ENCODE results near the gene COL5A1.

COL5A1 gene

DNA sequence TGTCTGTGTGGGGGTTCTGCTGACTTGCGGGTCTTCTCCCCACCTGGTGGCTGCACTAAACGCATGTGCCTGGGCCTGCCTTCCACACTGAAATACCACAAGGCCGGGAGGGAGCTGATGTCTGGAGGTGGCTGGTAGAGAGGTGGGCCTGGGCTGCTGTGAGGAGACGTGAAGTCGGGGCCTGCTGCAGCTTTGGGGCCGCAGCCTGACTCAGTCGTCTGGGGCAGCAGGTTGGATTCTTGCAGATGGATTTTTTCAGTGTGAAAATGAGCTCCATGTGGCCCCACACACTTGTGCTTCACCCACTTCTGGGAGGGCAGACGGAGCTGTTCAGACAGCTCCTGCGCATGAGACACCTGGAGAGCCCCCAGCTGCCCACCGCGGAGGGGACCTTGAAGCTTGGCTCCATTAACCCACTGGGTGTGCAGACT is 29.3 kb downstream of the COL5A1 start:
- TF ChIP-seq, protein P1, sequence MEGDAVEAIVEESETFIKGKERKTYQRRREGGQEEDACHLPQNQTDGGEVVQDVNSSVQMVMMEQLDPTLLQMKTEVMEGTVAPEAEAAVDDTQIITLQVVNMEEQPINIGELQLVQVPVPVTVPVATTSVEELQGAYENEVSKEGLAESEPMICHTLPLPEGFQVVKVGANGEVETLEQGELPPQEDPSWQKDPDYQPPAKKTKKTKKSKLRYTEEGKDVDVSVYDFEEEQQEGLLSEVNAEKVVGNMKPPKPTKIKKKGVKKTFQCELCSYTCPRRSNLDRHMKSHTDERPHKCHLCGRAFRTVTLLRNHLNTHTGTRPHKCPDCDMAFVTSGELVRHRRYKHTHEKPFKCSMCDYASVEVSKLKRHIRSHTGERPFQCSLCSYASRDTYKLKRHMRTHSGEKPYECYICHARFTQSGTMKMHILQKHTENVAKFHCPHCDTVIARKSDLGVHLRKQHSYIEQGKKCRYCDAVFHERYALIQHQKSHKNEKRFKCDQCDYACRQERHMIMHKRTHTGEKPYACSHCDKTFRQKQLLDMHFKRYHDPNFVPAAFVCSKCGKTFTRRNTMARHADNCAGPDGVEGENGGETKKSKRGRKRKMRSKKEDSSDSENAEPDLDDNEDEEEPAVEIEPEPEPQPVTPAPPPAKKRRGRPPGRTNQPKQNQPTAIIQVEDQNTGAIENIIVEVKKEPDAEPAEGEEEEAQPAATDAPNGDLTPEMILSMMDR (IDR thresholded peaks at IDR 0.05; ENCODE audit: insufficient read depth, low read depth, low read length, missing control alignments): no peak
- DNase-seq (ENCODE audit: low read depth): no peak

DNA sequence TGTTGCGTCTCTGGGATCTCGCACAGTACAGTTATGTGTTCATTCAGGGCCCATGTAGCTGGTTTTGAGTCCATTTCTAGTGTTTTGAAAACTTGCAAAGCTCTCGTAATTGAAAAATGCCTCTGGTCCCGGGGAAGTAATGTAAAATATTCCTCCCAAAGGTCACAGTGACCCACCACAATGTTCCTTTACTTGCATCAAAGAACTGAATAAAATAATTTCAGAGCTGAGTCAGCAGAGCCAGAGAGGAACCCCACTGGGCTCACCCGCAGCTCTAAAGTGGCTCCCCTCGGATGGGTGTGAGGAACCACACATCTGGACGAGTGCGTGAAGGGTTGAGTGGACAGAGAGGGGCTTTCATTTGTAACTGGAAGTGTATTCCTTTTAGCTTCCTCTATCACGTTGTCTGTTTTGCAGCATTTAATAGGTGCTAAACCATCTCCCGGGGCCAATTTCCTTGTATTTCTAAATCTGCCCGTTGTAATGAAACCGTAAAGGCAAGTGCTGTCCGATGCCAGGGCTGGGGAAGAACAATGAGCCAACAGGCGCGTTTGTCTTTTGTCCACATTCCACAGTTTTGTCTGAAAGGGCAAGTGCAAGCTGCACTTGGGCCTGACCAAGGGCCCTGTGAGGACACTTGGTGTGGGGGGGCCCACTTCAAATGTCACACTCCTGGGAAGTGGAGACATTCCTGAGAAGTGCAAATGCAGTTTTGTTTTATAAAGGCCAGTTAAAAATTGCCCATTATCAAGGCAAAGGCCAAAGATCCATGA is 29.9 kb downstream of the COL5A1 start:
- TF ChIP-seq, protein P1 (IDR thresholded peaks at IDR 0.05; ENCODE audit: insufficient read depth, low read depth, low read length, missing control alignments): no peak
- DNase-seq (ENCODE audit: low read depth): no peak
- H3K4me3 ChIP-seq (ENCODE audit: low read length): no peak overlapping the region

More for the DNA sequence above, 29.3 kb downstream of the COL5A1 start:
- H3K4me3 ChIP-seq (ENCODE audit: low read length): no peak overlapping the region

DNA sequence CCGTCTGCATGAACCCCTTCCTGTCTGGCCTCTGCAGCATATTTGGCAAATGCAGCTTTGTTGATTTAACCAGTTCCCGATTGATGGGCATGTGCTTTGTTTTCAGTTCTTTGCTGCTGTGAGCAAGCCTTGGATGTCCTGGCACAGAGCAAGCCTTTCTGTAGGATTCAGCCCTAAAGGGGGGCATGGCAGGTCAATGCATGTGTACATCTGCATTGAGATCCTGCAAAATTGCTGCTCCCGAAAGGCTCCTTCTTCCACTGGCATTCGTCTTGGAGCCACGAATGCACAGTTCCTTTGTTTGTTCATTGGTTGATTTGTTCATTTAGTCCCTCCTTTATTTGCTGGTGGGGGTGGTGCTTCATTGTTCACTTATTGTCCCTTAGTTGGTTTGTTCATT is 34.8 kb downstream of the COL5A1 start:
- DNase-seq (ENCODE audit: low read depth): no peak
- no peak overlapping the region for H3K4me3 ChIP-seq (ENCODE audit: low read length)
- TF ChIP-seq, protein P1 (IDR thresholded peaks at IDR 0.05; ENCODE audit: insufficient read depth, low read depth, low read length, missing control alignments): no peak

DNA sequence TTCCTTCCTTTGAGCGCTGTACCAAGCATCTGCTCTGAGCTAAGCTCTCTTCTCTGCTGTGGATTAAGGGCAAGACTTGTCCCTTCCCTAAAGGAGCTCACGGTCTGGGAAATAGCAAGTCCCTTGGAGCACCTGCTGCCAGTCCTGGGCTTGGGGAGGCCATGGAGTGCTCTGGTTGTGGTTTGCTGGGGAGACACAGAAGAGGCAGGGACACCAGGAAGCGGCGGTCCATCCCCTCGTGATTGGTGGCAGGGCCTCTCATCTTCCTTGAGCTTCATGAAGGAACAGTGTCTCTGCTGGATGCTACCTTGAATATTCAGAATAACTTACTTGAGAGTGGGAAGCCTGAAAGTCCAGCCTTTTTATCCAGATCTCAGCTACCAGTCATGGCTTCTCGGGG is 35.3 kb downstream of the COL5A1 start:
- TF ChIP-seq, protein P1 (IDR thresholded peaks at IDR 0.05; ENCODE audit: insufficient read depth, low read depth, low read length, missing control alignments): no peak
- no peak for DNase-seq (ENCODE audit: low read depth)
- no peak overlapping the region for H3K4me3 ChIP-seq (ENCODE audit: low read length)

DNA sequence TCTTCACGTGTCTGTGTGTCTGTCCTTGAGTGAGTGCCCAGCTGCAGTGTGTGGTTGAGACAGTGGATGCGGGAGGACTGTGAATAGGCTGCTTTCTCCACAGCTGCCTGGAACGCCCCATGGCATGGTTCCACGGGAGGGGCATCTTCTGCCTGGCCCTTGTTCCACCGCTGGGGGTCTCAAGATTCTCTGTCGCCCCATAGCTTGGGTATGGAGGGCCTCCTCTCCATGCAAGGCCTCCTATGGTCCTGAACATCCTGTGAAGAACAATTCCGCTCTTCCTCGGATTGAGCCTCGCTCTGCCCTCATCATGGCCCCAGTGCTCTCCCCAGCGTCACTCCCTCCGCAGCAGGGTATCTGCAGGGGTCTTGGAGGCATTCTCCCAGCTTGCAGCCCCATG is 36.1 kb downstream of the COL5A1 start:
- no peak for DNase-seq (ENCODE audit: low read depth)
- TF ChIP-seq, protein P1 (IDR thresholded peaks at IDR 0.05; ENCODE audit: insufficient read depth, low read depth, low read length, missing control alignments): no peak
- H3K4me3 ChIP-seq (ENCODE audit: low read length): no peak overlapping the region

DNA sequence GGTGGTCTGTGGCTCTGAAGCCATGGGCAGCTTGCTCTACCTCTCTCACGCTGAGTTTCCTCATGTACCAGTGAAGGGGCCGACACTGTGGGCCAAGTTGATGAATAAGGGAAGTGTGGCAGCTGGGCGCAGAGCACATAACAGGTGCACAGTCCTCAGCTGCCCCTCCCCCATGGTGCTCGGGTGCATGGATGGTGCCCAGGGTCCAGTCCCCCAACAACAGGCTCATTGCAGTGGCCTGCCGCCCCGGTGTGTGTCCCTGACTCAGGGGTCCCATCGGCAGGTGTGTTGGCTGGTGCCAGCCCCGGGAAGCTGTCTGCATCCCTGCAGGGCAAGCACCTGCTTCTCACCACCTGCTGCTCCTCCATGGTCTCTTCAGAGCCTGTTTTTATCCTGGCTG is 36.6 kb downstream of the COL5A1 start:
- DNase-seq (ENCODE audit: low read depth): no peak
- TF ChIP-seq, protein P1 (IDR thresholded peaks at IDR 0.05; ENCODE audit: insufficient read depth, low read depth, low read length, missing control alignments): no peak
- H3K4me3 ChIP-seq (ENCODE audit: low read length): no peak overlapping the region
